Measurements from ENCODE around the gene CFAP58. TPM values are rescaled to one million over a fixed set of nuclear protein-coding genes. Genes with fewer than 3 reads are reported as not detected.

Gene CFAP58
- total RNA-seq, 1 experiment from 2014 or later: 0.63 TPM

- H3K36me3 Mint-ChIP-seq (ENCODE audit: insufficient read depth in 1 of 3, low read depth in 3 of 3): no peaks in the 10 kb centered on the region
- no peak overlapping the region for H2AK5ac ChIP-seq (ENCODE audit: insufficient read length, low read length)
- H3K9me3 Mint-ChIP-seq: no peaks in the 10 kb centered on the region
- no peak overlapping the region for H4K91ac ChIP-seq (ENCODE audit: insufficient read length, low read depth, low read length)
- no peak overlapping the region for H2BK120ac ChIP-seq (ENCODE audit: low read depth, low read length, poor library complexity, severe bottlenecking)
- no peak overlapping the region for H3K18ac ChIP-seq (ENCODE audit: insufficient read length, low read depth, low read length)
- H2BK12ac ChIP-seq (ENCODE audit: insufficient read length, low read depth, low read length): no peak overlapping the region
- H3K4me1 Mint-ChIP-seq: peaks cover 5 to 13% of the 10 kb centered on the region in 2 experiments
- no peaks in the 10 kb centered on the region for H3K27me3 ChIP-seq (ENCODE audit: insufficient read depth, low read length)
- no peak overlapping the region for H3K14ac ChIP-seq (ENCODE audit: insufficient read depth, low read length)
- no peak overlapping the region for H3K23ac ChIP-seq (ENCODE audit: insufficient read length, low read depth, low read length)
- H4K8ac ChIP-seq (replicated peaks; ENCODE audit: insufficient read length, low read depth, low read length): no peak overlapping the region
- H3K79me2 ChIP-seq (ENCODE audit: insufficient read depth, low read length): no peaks in the 10 kb centered on the region
- H3K4me1 ChIP-seq (ENCODE audit: insufficient read depth, low read length): peaks cover 3% of the 10 kb centered on the region; the same call in 1 of the 2 replicates
- no peak overlapping the region for H3K4me2 ChIP-seq (ENCODE audit: insufficient read depth, insufficient read length, low read length)
- H3K4me3 Mint-ChIP-seq: no peak overlapping the region
- no peak overlapping the region for H3K27ac ChIP-seq (ENCODE audit: insufficient read length, low read depth, low read length)
- H3K23me2 ChIP-seq (ENCODE audit: insufficient read length, low read depth, low read length, poor library complexity, severe bottlenecking): no peaks in the 10 kb centered on the region
- no peak overlapping the region for H3K56ac ChIP-seq (ENCODE audit: insufficient read length, low read depth, low read length)
- WGBS (ENCODE audit: extremely low coverage, insufficient read length, low lambda C conversion rate): no CpG with 5 or more reads among the region's 3 CpGs
- H3K4ac ChIP-seq (ENCODE audit: low read depth, low read length): no peak overlapping the region
- H2AFZ ChIP-seq (ENCODE audit: low read length): no peak overlapping the region
- no peak overlapping the region for H2BK15ac ChIP-seq (ENCODE audit: low read depth, low read length)
- H3K27me3 Mint-ChIP-seq (ENCODE audit: low read depth): no peaks in the 10 kb centered on the region
- no peak overlapping the region for H4K5ac ChIP-seq (ENCODE audit: insufficient read length, low read depth, low read length)
- no peak overlapping the region for H3T11ph ChIP-seq (ENCODE audit: low read length)
- no peak for DNase-seq
- H2BK20ac ChIP-seq (ENCODE audit: low read depth, low read length, poor library complexity, severe bottlenecking): no peak overlapping the region
- TF ChIP-seq CTCF (conservative IDR thresholded peaks at IDR 0.05): no peak
- no peaks in the 10 kb centered on the region for H3K9me3 ChIP-seq (ENCODE audit: control insufficient read depth, low read depth, low read length)
- H3K79me1 ChIP-seq (ENCODE audit: insufficient read depth, low read depth, low read length, poor library complexity, severe bottlenecking): no peaks in the 10 kb centered on the region
- no peak overlapping the region for H3K9ac ChIP-seq (ENCODE audit: extremely low read depth, insufficient read length, low read length)
- no peak overlapping the region for H3K27ac Mint-ChIP-seq
- H2BK5ac ChIP-seq (ENCODE audit: insufficient read length, low read length): no peak overlapping the region
- H4K20me1 ChIP-seq (ENCODE audit: control insufficient read depth, insufficient read depth, insufficient read length): no peaks in the 10 kb centered on the region
These were observed 99.3 kb downstream of the CFAP58 start for GRCh38 chr10:104452977-104453376.
